NCI-H69 (cell line): ENCODE measurements around the gene BTG1.
A peak's percentile ranks its signal among the peaks of the same experiment; 100 is the strongest.
"Not testable (repeated sequence)": the region's sequence is repeated elsewhere in the genome, so short reads cannot be mapped to it uniquely, and the experiment has no call there.

Source experiments
- DNase-seq: peaks from one replicate; lab custom pipeline; 2025; lab: John Stamatoyannopoulos, UW

BTG1 gene

DNA sequence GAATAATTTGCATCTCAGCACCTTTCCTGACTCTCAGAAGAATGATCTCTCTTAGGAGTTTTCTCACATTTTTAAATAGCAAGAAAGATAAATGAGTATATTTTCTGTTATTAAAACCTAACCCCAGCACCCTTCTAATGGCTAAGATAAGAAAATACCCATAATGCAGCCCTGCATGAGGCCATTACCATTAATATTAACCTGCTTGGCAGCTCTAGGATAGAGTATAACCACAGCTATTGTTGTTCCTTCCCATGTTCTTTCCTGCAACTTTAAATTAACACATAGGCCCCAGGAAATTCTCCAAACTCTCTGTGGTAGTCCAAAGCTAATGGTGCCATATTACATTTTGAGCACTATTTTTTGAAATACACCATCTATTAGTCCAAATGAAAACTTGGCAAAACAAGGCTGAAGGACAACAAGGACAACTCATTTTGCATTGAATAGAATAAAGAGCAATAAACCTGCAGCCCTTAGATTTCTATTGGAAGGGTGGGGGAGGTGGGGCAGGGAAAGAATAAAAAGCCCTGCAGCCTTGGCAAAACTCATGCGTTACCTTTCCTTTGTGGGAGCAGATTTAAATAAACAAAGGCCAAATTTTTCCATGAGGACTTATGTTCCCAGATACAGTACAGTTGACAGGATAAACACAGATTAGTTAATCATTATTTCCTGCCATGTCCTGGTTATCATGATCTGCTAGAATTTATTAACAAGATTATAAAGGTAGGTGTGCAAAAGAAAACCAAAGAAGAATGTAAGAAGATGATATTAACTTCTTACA is 46.9 kb downstream of the BTG1 start:
- DNase-seq, result peak; percentile 42

DNA sequence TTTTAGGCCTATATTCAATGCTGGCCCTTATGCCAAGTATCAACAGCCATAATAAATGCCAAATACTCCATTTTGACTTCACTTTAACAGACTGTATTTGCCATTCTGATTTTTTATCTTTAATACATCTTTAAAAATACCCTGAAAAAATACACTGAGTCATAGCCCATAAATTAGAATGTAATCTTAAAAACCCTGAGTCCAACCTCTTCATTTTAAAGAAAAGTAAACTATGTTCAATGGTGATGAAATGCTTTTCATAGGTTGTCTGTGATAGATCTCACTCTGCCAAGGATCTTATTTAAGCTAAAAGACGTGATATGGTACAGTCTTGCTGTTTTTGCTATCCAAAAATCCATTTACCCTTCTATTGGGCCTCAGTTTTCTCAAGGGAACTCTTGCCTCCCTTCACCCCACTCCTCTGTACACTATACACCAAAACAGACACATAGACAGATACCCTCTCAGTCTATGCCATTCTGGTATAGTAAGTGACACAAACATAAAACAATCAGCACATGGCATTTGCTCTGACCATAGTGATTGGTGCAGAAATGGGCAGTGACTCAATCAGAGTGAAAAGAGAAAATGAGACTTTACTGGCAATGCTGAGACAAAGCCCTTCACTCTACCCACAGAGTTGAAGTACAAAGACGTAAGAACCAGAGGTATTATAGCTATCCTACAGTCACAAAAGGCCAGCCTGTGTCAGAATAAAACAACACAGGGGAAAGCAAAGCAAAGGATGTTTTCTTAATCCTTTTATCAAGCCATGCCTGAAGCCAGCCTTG is 49.1 kb downstream of the BTG1 start:
- DNase-seq, result no peak

DNA sequence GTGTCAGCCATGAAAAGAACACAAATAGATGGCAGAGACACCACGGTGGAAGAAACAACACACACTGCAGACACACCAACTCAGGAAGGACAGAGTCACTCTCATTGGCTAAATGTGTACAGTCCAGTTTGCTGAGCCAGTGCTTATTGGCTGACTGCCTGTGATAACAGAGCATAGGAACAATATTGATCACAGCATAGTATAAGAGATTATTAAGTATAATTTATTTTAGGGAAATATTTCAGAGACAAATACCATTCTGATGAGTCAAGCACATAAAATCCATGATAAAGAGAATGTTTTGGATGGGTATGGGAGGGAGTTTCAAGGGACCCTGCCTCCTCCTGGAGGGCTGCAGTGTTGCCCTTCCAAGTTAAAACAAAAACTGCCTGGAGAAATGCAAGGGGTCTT is 50.9 kb downstream of the BTG1 start:
- no peak for DNase-seq

DNA sequence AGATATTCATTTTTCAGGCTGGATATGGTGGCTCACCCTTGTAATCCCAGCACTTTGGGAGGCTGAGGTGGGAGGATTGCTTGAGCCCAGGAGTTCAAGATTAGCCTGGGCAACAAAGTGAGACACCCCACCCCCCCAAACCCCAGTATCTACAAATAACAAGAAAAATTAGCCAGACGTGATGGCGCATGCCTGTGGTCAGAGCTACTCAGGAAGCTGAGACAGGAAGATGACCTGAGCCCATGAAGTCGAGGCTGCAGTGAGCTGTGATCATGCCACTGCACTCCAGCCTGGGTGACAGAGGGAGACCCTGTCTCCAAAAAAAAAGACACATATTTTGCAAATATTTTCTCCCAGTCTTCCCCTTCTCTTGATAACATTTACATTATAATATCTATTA is 51.3 kb downstream of the BTG1 start:
- DNase-seq, result not testable (repeated sequence)
